Stomach (tissue), 19 donors: ENCODE data around the gene MACROH2A1. TPM values are rescaled to one million over a fixed set of nuclear protein-coding genes. Genes with fewer than 3 reads are reported as not detected.

Source experiments
- DNase-seq, 2 donors: peaks; one replicate each; pipeline versions ENCODE4 v3.0.0 to v3.0.0-alpha.2; 2013 to 2019
- H3K27ac ChIP-seq, 5 donors: fragments of 200-600 bp in 4 of 5; sonication (generic) in 4 of 5; one replicate each; pipeline ENCODE4 v1.5.1; 2013 to 2019; ENCODE audit warnings: mild to moderate bottlenecking in 1 of 5, moderate library complexity in 1 of 5
- H3K27me3 ChIP-seq, 3 donors: fragments of 200-600 bp; sonication (generic); one replicate each; pipeline ENCODE4 v1.5.1; 2017 to 2019; ENCODE audit warnings: mixed run types in 1 of 3
- H3K36me3 ChIP-seq, 4 donors: fragments of 200-600 bp; sonication (generic); 1 replicate in 3 of 4; 2 replicates in 1 of 4; pipeline ENCODE4 v1.5.1; 2016 to 2019
- H3K4me1 ChIP-seq, 4 donors: fragments of 200-600 bp; sonication (generic); one replicate each; pipeline ENCODE4 v1.5.1; 2016 to 2019
- H3K4me3 ChIP-seq, 4 donors: fragments of 200-600 bp; sonication (generic) in 3 of 4; one replicate each; pipeline ENCODE4 v1.5.1; 2016 to 2019; ENCODE audit warnings: mild to moderate bottlenecking in 1 of 4
- H3K9me3 ChIP-seq, 4 donors: fragments of 200-600 bp; sonication (generic); one replicate each; pipeline ENCODE4 v1.5.1; 2016 to 2019
- EP300 ChIP-seq: sonication (generic); formaldehyde crosslinking; IDR thresholded peaks from one replicate; pipeline ENCODE4 v1.6.1; 2017; ENCODE audit warnings: antibody characterized with exemption
- POLR2A ChIP-seq, 4 donors: fragments of 450-650 bp; IDR thresholded peaks; one replicate each; pipeline ENCODE4 v1.6.1; 2016; ENCODE audit warnings: antibody characterized with exemption in 4 of 4, control low read depth in 2 of 4, mild to moderate bottlenecking in 1 of 4, moderate library complexity in 1 of 4
- POLR2AphosphoS5 ChIP-seq, 3 donors: sonication (generic); formaldehyde crosslinking; IDR thresholded peaks; one replicate each; pipeline ENCODE4 v1.6.1; 2016; ENCODE audit warnings: antibody characterized with exemption in 3 of 3
- WGBS, 5 donors: extraction: QIAGEN DNeasy Blood & Tissue Kit in 3 of 5; methylation state at CpG; one replicate each; pipeline versions ENCODE4 v1.1.5 to v1.1.7; 2013 to 2018; 5-methylcytosine and 5-hydroxymethylcytosine counted together
- intact Hi-C: fragments of 100-400 bp; cut with DNase I; formaldehyde crosslinking; loops from one replicate; pipeline ENCODE4 v1.15.1; 2023; ENCODE audit warnings: low total_unique reads
- long read RNA-seq, 10 donors: transcript quantifications; one replicate each; lab custom pipeline, GENCODE V29; 2026
- polyA plus RNA-seq, 3 donors: library from polyadenylated mRNA; stranded (reverse); fragments of 200-250 nt; gene quantifications; one replicate each; pipeline ENCODE4 v1.2.3, GENCODE V29; 2013
- total RNA-seq, 5 donors: library from RNA; depleted of rRNA; stranded (reverse); fragments of >200 nt; gene quantifications; one replicate each; pipeline versions ENCODE4 v1.1.0 to v1.2.3, GENCODE V29; 2014 to 2016
- TF ChIP-seq, protein P1 (sequence below), 7 experiments: fragments of 450-650 bp in 4 of 7; fragments of 200-600 bp in 3 of 7; sonication (generic) in 3 of 7; IDR thresholded peaks; one replicate each; pipeline ENCODE4 v1.5.1; 2016 to 2019; ENCODE audit warnings: antibody characterized with exemption in 7 of 7, control low read depth in 2 of 7, mild to moderate bottlenecking in 1 of 7
- donor health status: healthy with polysubstance abuse.
- donor health status: Bipolar disorder and iron deficiency.
- donor health status: healthy.

Gene MACROH2A1
- 100 to 1,000 TPM; 143 to 206 (median 175) TPM for total RNA-seq
- polyA plus RNA-seq = 100 to 1,000 TPM in 1 of 3 donors, 10 to 100 TPM in 2; 77.1 to 123 (median 85.8) TPM
- long read RNA-seq, donor 1, full-length matches to known transcripts = 8 of 17 reads
- long read RNA-seq, donor 1, partial matches to known transcripts = 9 of 17 reads
- long read RNA-seq, donor 1, other reads (novel, unspliced or antisense) = 0 of 17 reads
- long read RNA-seq, donor 2, full-length matches to known transcripts = 20 of 38 reads
- long read RNA-seq, donor 2, partial matches to known transcripts = 0 of 38 reads
- long read RNA-seq, donor 2, other reads (novel, unspliced or antisense) = 18 of 38 reads
- long read RNA-seq, donor 3, full-length matches to known transcripts = 12 of 12 reads
- long read RNA-seq, donor 3, partial matches to known transcripts = 0 of 12 reads
- long read RNA-seq, donor 3, other reads (novel, unspliced or antisense) = 0 of 12 reads
- long read RNA-seq, donor 4, partial matches to known transcripts = 0 of 1 reads
- long read RNA-seq, donor 4, other reads (novel, unspliced or antisense) = 0 of 1 reads
- long read RNA-seq, donor 5, transcript H2AFY-217 (9 exons, 2,789 nt) = major isoform, 10 of 39 reads
- long read RNA-seq, donor 5, partial matches to known transcripts = 6 of 39 reads
- long read RNA-seq, donor 5, other reads (novel, unspliced or antisense) = 17 of 39 reads
- long read RNA-seq, donor 6, full-length matches to known transcripts = 55 of 88 reads
- long read RNA-seq, donor 6, partial matches to known transcripts = 14 of 88 reads
- long read RNA-seq, donor 6, other reads (novel, unspliced or antisense) = 19 of 88 reads
- long read RNA-seq, donor 7, full-length matches to known transcripts = 19 of 34 reads
- long read RNA-seq, donor 7, partial matches to known transcripts = 7 of 34 reads
- long read RNA-seq, donor 7, other reads (novel, unspliced or antisense) = 8 of 34 reads
- long read RNA-seq, donor 8, full-length matches to known transcripts = 14 of 35 reads
- long read RNA-seq, donor 8, partial matches to known transcripts = 7 of 35 reads
- long read RNA-seq, donor 8, other reads (novel, unspliced or antisense) = 14 of 35 reads
- long read RNA-seq, donor 9, full-length matches to known transcripts = 20 of 29 reads
- long read RNA-seq, donor 9, partial matches to known transcripts = 0 of 29 reads
- long read RNA-seq, donor 9, other reads (novel, unspliced or antisense) = 9 of 29 reads
- long read RNA-seq, donor 10, partial matches to known transcripts = 0 of 5 reads
- long read RNA-seq, donor 10, other reads (novel, unspliced or antisense) = 0 of 5 reads

DNA sequence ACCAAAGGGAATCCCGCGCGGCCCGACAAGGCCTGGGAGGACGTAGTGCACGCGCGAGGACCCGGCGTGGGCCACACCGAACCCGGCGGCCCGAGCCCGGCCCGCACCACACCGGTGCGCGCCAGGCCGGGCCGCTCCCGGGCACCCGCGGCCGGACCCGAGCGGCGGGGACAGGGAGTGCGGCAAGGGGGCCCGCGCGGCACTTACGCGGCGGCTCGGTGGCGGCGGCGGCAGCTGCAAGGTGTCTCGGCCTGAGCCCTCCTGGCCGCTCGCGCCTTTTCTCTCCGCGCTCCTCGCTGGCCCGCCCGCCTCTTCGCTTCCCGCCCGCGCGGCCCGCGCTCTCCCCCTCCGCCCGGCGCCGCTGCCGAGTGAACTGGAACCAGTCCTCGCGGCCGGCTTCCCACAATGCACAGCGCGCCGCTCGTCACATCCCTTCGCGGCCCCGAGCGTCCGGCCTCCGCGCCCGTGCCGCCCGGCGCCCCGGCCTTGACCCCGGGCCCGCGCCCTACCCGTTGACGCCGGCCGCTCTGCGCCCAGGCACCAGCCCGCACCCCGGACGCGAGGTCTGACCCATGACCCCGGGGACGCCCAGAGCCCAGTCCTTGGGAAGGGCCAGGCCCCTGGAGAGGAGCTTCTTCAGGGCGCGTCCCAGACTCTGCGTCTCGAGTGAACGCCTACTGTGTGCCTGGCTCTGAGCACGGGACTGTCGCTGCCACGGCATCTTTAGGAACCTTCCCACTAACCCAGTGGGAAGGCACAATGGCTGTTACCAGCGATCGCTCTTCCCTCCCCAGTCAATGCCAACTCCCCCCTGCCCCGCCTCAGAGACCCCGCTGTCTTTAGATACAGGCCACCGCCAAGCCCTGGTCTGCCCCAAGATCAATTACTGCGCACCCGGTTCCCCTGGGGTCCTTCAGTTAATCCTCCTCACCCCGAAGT is at the start of gene MACROH2A1:
Gene MACROH2A1, minus strand, starts transcription at position 377 of the 939 bp plus-strand sequence. CDS start 10,138 bp downstream, outside the sequence.
- intact Hi-C loops = no loop called here
- Histone ChIP-seq H3K27me3 (no peaks in the 10 kb centered on the region), H3K27ac (peak within 1 kb of the TSS; percentile 84 to 98 (median 93)), H3K4me3 (peak within 1 kb of the TSS; percentile 80 to 92 (median 86)), H3K4me1 (peaks cover 41 to 53% (median 47%) of the 10 kb centered on the region in 4 donors), H3K9me3 (no peaks in the 10 kb centered on the region), H3K36me3 (no peaks in the 10 kb centered on the region)
- TF ChIP-seq POLR2AphosphoS5 (IDR thresholded peaks at IDR 0.05) (peak; percentile 93 to 97 (median 94)), POLR2A (IDR thresholded peaks at IDR 0.05) (peak in 1 of 4 donors; percentile 28), EP300 (no peak)
- DNase-seq = peak; percentile 92 to 97
- 1 to 6% (median 2%) methylated on average over 20 to 109 of the region's 109 CpGs for WGBS, 5 donors

DNA sequence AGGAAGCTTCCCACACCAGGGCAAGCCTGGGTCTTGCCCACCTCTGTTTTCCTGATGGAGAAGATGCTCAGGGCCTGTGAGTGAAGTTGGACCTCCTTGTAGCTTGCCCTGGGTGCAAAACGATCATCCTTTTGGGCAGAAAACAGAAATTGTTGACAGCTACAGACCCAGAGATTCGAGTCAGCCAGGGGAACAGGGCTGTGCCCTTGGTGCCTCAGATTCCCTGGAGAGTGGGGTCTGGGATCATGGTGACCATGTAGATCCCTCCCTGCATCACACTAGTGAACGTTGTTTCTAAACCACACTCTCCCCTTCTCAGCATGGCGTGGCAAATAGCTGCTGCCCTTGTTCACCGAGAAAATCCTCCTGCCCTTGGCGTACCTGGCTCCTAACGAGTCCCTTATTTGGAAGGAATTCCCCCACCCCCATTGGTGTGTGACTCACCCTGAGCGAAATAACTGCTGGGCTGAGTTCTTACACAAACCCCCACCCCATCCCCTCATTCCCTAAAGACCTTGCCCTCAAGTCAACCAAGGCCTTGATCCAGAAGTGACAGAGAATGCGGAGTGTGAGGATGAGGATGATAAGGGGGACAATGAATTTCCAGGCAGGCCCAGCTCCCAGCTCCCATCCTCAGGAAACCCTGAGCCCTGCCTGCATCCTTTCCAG is 49.2 kb upstream of the MACROH2A1 start:
- H3K4me1 ChIP-seq = peaks cover 0 to 8% (median 7%) of the 10 kb centered on the region in 4 donors
- no peak for DNase-seq
- H3K36me3 ChIP-seq = no peaks in the 10 kb centered on the region
- intact Hi-C loops = no loop called here
- no peak for TF ChIP-seq POLR2A (IDR thresholded peaks at IDR 0.05)
- no peak for TF ChIP-seq POLR2AphosphoS5 (IDR thresholded peaks at IDR 0.05)
- H3K27ac ChIP-seq = no peak overlapping the region
- peaks cover 0 to 17% (median 0%) of the 10 kb centered on the region in 3 donors for H3K27me3 ChIP-seq
- WGBS, 5 donors = 69 to 89% (median 81%) methylated on average over 8 to 9 of the region's 9 CpGs
- no peaks in the 10 kb centered on the region for H3K9me3 ChIP-seq
- H3K4me3 ChIP-seq = no peak overlapping the region

DNA sequence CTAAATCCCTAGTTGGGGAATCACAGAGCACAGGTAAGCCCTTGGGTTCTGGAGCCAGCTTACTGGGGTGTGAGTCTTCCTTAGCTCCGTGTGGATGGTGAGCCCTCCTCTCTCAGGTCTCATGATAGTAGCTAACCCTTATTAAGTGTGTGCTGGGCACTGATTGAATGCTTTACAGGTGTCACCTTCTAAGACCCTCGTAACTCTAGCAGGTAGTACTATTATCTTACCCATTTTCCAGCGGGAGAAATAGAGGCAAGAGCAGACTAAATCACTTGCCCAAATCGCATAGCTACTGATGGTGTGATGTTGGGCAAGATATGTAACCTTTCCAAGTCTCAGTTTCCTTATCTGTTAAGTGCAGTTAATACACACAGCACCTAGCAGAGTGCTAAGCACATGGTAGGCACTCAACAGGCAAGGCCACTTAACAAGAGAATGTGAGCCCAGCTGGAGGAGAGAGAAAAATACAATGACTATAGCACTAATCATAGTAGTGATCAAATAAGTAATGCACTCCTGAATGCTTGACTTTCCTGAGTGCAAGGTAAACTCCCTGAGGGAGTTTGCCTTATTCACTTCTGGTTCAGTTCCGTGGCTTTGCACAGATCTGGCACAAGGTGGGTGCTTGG is 48.4 kb upstream of the MACROH2A1 start, which contains the start of gene DCANP1:
Gene DCANP1, minus strand, starts transcription at position 51 of the 632 bp plus-strand sequence. CDS start 240 bp downstream, outside the sequence.
- H3K36me3 ChIP-seq = no peaks in the 10 kb centered on the region
- H3K4me3 ChIP-seq = no peak within 1 kb of the TSS
- 81 to 90% (median 86%) methylated on average over 5 of the region's 5 CpGs for WGBS, 5 donors
- TF ChIP-seq POLR2A (IDR thresholded peaks at IDR 0.05) (no peak), EP300 (no peak), POLR2AphosphoS5 (IDR thresholded peaks at IDR 0.05) (no peak)
- TF ChIP-seq, protein P1, sequence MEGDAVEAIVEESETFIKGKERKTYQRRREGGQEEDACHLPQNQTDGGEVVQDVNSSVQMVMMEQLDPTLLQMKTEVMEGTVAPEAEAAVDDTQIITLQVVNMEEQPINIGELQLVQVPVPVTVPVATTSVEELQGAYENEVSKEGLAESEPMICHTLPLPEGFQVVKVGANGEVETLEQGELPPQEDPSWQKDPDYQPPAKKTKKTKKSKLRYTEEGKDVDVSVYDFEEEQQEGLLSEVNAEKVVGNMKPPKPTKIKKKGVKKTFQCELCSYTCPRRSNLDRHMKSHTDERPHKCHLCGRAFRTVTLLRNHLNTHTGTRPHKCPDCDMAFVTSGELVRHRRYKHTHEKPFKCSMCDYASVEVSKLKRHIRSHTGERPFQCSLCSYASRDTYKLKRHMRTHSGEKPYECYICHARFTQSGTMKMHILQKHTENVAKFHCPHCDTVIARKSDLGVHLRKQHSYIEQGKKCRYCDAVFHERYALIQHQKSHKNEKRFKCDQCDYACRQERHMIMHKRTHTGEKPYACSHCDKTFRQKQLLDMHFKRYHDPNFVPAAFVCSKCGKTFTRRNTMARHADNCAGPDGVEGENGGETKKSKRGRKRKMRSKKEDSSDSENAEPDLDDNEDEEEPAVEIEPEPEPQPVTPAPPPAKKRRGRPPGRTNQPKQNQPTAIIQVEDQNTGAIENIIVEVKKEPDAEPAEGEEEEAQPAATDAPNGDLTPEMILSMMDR (IDR thresholded peaks at IDR 0.05) = no peak
- intact Hi-C loops = no loop called here
- DNase-seq = no peak
- no peaks in the 10 kb centered on the region for H3K9me3 ChIP-seq
- H3K27ac ChIP-seq = no peak within 1 kb of the TSS
- peaks cover 0 to 15% (median 0%) of the 10 kb centered on the region in 3 donors for H3K27me3 ChIP-seq
- H3K4me1 ChIP-seq = peaks cover 0 to 13% (median 8%) of the 10 kb centered on the region in 4 donors

DNA sequence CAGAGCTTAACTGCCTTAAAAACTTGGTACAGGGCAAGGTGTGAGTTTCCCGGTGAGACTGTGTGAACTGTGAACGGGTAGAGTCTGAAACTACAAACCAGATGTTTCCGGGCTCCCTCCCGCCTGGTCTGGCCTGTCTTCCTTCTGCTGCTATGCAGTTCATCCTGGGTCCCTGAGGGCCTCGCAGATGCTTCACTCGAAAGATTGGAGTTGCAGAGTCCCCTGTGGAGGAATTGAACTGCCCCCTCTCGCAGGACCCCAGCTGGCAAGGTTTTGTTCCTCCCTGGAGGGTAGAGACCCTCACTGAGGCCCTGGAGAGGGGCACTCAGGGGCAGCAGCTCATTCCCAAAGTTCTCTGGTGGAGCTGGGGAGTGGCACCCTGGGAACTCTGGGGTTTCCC is 47.6 kb upstream of the MACROH2A1 start:
- Histone ChIP-seq H3K27me3 (peaks cover 0 to 7% (median 0%) of the 10 kb centered on the region in 3 donors), H3K4me3 (no peak overlapping the region), H3K27ac (no peak overlapping the region), H3K36me3 (no peaks in the 10 kb centered on the region), H3K9me3 (no peaks in the 10 kb centered on the region), H3K4me1 (peaks cover 0 to 15% (median 8%) of the 10 kb centered on the region in 4 donors)
- no peak for DNase-seq
- TF ChIP-seq EP300 = no peak
- TF ChIP-seq, protein P1 (IDR thresholded peaks at IDR 0.05) = no peak
- no peak for TF ChIP-seq POLR2AphosphoS5 (IDR thresholded peaks at IDR 0.05)
- TF ChIP-seq POLR2A (IDR thresholded peaks at IDR 0.05) = no peak
- intact Hi-C loops = no loop called here
- 68 to 94% (median 80%) methylated on average over 7 of the region's 7 CpGs for WGBS, 5 donors
